ENCODE measurements around the gene CCNA1.

DNA sequence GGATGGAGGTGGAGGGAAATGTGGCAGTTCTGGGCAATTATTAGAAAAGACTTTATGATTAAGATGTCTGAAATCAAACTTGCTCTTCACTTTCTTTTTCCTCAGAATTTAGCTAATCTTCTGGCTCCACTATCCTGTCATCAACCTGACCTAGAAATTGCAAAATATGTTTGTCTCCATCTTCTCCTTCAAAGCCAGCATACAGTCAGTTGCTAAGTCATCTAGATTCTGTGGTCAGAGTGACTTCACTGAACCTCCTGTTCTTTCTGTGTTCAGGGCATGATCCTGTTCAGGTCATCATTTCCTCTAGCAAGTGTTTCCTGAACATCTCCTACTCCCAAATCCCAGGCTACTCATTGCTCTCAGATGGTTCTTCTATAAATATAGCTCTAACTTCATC, 10.8 kb upstream of the CCNA1 start:
- TF ChIP-seq POLR2A (IDR thresholded peaks at IDR 0.05; ENCODE audit: low read length) (no peak), GATA1 (IDR thresholded peaks at IDR 0.05; ENCODE audit: low read depth, low read length) (no peak)

Data from erythroblast (primary cell).